GM11168 (cell line): ENCODE measurements around the gene CRNN.

Source experiments
- in situ Hi-C: fragments of 300-500 bp; cut with MboI; formaldehyde crosslinking; loops from one replicate; pipeline ENCODE4 v1.12.0; 2022; ENCODE audit warnings: low sequenced_read_pairs; ENCODE audit not compliant: unreplicated experiment

The CRNN gene

DNA sequence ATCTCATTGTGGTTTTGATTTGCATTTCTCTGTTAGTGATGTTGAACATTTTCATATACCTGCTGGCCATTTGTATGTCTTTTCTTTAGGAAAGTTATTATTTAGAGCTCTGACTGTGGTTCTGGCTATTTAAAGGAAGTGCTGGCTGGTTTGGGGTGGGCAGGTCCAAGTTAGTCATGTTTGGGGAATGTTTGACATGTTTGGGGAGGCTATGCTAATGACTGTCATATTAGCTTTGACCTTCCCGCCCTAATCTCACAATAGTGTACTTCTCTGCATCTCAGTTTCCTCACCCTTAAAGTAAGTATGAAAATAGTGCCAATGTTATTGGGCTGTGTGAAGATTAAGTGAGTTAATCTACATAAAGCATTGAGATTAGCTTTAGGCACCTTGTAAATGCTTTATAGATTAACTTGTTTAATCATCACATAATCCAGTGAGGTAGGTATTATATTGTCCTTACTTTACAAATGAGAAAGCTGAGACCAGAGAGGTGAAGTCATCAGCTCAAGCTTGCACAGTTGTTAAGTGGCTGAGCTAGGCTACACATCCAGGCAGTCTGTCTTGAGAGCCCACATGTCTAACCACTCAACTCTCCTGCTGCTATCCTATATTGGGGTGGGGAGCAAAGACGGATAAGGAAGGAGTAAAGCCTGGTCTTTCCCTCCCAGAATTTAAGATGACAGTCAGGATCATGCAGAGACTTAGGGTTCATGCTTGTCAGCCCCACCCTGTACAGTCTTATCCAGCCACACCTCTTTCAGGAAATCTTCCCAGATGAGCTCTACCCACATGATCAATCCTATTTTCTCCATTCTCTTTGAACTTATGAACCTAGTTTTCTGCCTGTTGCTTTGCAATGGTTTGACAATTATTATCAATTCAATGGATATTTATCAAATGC, 22.8 kb upstream of the CRNN start:
- in situ Hi-C loops: no loop called here

DNA sequence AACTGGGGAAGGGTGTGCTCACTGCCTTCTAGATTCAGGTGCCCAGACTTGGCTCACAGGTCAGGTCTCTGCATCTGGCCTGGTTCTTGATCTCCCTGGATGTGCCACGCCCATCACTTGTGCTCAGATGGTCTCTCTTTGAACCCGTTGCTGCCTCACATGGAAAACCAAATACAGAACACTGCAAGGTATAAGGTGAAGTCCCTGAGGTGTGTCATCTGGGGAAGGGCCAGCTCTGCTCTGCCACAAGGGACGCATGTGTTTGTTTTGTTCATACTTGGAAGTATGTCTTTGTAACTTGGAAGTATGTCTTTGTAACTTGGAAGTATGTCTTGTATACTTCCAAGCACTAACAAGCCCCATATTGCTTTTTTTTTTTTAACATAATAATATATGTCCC, 13.4 kb upstream of the CRNN start:
- in situ Hi-C loops: no loop called here

DNA sequence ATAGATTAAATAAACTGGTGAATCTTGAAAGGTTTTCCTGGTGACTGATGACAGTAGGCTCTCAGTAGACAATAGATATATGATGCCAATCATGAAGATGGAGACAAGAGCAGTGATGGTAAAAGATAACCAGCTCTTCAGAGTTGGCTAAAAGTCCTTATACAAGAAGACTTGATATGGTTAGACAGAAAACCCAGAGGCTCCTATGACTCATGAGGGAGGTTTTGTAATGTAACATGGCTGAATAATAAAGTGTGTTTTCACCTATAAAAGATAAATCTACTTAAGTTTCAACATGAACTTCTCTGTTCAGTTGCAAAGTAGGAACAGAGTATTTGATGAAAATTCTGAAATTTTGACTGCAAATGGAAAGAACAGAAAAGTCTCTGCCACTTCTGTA, 12.7 kb upstream of the CRNN start:
- in situ Hi-C loops: no loop called here

DNA sequence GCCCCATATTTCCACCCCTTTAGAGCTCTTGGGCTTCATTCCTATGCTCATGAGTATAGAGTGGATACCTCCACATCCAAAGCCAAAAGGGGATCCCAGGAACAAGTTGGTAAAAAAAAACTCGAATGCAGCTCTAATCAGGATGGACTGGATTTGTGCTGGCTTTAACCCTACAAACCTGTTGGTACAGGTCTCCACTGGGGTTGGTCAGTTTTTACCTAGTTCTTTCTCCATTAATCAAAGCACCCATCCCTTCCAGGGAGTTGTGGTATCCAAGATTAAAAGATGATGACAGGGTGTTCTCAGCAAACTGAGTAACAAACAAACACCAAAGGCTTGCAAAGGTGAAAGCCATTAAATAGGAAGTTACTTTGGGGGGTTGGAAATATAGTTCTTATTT, 5.9 kb upstream of the CRNN start:
- in situ Hi-C loops: no loop called here

DNA sequence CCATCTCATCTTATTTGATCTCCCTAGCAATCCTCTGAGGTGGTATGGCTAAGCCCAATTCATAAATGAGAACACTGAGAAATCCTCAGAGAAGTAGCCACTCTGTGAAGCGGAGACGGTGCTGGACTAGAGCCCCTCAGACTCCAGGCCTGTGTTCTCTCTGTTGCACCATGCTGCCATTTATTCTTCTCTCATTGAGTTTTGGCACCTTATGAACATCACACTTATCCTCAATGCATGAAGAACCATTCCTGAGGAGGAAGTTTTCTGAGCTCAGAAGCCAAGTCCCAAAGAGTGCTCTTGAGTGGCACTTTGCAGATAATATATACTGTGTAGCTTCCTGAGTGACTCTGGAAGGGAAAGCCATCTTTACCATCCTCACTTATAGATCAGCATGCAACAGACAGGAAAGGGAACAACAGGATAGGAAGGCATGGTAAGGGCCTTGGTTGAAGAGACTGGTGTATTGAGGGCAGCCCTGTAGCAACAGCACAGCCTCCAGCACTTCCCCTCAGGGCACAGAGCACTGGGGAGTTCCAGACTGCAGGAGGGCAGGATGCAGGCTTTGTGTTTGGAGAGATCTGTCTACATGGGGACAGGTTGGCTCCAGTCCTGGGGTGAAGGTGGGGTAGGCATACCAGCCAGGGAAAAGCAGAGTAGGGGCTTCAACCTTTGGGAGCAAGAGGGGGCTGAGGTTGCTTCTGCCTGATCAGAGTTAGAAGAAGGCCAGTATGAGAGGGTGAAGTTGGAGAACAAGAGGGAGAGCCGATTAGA, 1.6 kb upstream of the CRNN start:
- in situ Hi-C loops: no loop called here

DNA sequence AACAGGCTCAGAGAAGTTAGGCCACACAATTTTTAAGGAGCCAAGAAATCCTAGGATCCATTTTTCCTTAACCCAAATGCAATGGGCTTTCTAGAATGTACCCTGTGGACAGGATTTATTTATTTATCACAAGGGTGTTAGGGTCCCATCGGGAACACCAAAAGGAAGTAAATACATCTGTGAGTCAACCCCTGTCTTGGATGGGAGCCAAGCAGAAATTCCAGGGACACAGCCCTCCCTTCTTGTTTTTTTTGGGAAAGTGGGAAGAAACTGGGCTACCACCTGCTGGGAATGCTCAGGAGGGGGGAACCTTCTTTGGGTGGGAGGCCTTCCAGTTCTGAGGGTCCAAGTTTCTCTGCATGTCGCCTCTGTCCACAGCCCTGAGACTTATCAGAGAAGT, 1.3 kb downstream of the CRNN start:
- in situ Hi-C loops: no loop called here

DNA sequence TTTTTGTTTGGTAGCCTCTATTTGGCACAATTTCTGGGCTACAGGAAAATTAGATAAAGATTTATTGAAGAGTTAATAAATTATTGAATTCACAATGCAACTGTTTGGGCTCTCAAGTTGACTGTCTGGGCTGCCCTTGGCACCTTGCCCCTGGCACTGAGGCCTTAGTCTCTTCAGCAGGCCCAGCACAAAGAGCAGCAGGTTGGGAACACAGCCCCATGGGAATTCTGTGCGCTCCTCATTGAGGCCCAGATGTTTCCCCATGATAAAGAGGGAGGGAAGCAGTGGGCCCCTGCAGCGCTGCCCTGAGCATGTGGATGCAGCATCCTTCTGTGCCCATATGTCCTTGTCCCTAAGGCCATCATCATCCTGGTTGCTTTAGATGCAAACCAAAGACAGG, 2.9 kb downstream of the CRNN start:
- in situ Hi-C loops: no loop called here

DNA sequence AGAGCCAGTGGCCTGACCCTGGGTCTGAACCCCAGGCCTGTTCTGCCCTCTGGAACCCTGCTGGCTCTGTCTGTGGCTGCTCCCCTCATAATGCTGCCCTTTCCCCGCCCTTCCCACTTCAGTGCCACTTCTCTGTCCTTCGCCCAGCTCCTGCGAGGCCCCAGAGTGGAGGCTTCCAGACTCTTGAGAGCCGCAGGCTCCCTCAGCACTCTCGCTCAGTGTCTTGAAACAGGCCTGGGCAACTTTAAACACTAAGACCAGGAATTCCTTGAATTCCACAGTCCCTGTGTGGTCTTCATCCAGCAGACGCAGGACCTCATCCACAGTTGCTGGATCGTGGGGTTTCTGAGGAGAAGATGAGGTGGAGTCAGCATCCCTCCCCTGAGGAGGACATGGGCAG, 3.5 kb downstream of the CRNN start:
- in situ Hi-C loops: no loop called here

DNA sequence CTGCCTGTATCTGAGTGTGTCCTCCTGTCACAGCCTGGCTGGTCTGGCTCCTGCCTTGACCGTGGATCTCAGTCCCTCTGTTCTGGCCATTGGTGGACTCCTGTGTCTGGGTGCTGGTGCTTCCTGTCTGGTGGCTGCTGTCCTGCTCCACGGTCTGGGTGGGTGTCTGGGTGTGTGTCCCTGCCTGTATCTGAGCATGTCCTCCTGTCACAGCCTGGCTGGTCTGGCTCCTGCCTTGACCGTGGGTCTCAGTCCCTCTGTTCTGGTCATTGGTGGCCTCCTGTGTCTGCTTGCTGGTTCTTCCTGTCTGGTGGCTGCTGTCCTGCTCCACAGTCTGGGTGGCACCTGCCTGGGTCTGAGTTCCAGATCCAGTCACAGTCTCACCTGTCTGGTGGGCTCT, 4.0 kb downstream of the CRNN start:
- in situ Hi-C loops: no loop called here

DNA sequence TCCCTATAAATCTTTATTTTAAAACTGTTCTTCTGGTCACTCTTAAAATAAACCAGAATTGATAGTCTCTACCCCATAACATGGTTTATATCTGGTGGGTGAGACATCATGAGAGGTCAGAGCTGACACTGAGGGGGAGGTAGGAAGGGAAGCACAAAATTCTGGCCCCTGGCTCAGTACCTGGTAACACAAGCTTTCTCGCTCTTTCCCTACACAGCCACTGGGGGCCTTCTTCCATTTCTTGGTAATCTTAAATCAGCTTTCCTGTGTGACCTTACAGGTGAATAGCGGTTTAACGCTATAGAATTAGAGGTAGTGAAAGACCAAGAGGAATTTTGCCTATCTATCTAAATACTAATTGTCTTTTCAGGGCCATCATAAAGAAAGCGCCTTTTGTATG, 5.4 kb downstream of the CRNN start:
- in situ Hi-C loops: no loop called here

DNA sequence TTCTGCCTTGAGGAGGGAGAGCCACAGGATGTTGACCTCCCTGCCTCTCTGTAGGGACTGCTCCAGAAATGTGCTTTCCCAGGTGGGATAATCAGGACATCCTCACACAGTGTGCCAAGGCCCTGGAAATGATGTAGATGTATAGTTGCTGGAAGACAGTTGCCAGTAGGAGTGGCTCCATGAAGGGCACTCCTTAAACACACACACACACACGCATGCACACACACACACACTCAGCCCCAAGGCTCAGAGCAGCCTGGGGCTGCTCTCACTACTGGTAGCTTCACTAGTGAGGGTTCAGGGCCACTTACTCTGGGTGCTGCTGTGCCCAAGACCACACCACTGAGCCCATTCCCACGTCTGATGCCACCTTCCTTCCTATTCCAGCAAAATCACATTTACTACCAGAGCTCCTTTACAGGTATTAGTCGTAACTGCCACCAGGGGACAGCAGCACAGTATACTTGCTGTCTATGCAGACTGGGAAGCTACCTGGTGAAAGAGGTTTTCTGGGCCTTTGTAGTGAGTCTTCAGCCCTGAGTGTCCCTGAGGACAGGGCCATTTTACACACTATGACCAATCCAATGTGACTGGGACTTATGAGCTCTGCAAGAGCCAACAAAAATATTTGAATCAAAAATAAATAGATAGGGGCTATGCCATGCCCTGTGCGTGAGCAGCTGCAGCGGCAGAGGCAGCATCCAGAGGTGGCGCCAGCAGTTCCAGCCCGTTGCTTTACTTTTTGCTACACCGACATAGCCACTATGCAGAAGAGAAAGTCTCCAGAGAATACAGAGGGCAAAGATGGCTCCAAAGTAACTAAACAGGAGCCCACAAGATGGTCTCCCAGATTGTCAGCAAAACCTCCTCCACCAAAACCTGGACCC, 15.0 kb downstream of the CRNN start:
- in situ Hi-C loops: loop anchor here (5.0 kb wide), 1 partner anchor 48 kb away; no protein-coding TSS in a partner anchor

DNA sequence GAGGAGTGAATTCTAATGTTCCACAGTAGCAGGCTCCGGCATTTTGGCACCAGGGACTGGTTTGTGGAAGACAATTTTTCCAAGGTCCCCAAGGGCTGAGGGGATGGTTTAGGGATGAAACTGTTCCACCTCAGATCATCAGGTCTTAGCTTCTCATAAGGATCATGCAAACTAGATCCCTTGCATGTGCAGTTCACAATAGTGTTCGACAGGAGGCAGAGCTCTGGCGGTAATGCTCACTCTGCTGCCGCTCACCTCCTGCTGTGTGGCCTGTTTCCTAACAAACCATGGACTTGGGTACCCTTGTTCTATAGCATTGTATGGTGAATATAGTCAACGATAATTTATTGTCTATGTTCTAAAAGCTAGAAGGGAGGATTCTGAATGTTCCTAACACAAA, 16.6 kb downstream of the CRNN start:
- in situ Hi-C loops: loop anchor here (5.0 kb wide), 1 partner anchor 50 kb away; no protein-coding TSS in a partner anchor

DNA sequence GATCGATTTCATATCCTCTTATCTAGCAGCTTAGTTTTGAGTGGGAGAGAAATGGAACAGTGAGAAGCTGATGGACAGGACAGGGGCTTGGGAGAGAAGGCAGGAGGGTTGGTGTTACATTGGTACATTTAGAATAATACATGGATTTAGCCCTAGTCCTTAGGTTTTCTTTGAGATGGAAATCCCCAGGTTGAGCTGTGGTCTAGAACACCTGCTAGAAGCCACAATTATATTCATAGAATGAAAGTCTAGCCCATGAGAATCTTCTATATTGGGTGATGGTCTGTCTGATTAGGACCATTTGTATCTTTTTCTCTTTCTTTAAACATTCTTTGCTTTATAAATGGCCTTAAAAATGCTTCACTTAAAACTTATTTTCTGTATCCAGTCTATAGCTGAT, 19.9 kb downstream of the CRNN start:
- in situ Hi-C loops: no loop called here

DNA sequence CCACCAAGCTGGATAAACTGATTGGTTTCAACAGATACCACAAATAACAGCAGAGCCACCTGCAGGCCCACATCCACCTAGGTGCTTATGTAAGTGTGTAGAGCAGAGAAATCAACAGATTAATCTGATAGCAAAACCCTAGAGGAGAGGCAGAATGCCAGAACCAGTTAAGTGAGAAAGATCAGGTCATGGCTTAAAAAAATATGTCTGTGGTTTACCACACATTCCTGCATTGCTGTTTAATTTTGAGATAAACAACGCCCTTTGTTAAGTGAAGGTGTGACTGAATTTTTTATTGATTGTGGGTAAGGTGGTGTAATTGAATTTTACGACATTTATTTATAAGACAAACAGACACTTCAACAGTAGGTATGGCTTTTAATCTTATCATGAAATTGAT, 21.2 kb downstream of the CRNN start:
- in situ Hi-C loops: no loop called here

DNA sequence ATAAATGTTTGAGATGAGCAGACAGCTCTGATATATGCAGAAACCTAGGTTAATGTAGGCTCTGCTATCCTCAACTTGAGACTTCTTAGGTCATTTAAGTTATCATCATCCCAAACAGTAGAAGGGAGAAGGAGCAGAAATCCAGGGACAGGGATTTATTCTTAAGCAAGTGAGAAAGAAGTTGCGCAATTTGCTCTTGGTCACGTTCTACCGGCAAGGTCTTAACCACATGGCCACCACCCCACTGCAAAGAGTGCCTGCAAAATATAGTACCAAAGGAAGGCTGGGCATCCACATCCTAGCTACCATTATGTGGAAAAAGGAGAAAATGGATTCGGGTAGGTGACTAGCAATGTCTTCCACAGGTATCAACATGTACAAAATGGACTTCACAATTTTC, 25.2 kb downstream of the CRNN start:
- in situ Hi-C loops: no loop called here

DNA sequence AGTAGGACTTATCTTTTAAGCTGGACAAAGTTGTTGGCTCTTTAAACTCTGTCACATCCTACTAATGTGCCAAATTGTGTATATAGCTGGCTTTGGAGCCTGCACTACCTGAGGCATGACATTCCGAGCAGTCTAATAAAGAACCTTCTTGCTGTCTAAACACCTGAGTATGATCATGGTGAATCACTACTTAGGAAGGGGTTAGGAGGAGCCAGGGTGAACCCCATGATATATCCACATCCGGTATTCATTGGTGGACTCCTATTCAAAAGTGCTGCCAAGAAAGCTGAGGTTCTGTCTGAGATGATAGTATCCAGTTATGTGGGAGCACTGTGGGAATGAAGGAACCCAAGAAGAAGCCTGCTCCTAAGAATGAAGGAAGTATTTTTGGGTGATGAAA, 27.1 kb downstream of the CRNN start:
- in situ Hi-C loops: no loop called here

DNA sequence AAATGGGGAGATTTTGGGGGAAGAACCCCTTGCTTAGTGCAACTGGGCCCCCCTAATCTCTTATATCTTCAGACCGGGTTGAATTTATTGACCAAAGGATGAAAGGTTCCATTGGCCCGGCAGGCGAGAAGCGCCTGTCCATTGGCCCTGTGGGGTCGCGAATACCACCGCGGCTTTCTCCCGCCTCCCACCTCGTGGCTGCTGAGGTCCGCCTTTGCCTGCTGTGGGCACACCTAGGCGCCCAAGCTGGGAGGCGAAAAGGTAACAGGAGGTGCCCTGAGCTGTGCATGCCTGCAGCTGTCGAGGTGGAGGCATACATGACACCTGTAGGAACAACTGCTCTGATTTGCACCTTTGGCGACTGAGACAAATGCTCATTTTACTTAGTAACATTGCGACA, 33.1 kb downstream of the CRNN start:
- in situ Hi-C loops: no loop called here

DNA sequence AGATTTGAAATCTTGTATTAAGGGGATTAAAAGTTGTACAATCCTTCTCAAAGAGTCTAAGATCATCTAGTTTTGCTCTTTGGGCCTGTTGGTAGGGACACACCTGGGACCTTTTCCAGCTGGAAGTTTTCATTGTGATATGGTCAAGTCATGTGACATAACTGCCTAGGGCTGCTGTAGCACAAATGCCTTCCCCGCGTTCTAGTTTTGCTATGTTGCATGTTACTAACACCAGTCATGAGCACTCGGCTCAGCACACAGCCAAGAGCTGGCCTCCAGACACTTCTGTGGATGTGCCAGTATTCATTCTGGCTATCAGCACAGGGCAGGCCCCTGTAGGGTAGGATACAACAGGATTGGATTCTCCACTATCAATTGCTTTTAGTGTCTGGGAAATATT, 39.6 kb downstream of the CRNN start:
- in situ Hi-C loops: no loop called here

DNA sequence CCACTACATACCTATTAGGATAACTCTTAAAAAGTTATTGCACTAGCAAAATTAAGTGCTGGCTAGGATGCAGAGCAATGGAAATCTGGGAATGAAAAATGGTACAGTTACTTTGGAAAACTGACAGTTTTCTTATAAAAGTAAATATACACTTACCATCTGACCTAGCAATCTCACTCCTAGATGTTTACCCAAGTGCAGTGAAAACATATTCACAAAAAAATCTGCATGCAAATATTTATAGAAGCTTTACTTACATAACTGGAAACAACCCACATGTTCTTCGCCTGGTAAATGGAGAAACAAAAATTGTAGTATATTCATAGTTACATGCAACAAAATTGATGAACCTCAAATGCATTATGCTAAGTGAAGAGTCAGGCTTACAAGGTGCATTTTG, 41.4 kb downstream of the CRNN start:
- in situ Hi-C loops: no loop called here

DNA sequence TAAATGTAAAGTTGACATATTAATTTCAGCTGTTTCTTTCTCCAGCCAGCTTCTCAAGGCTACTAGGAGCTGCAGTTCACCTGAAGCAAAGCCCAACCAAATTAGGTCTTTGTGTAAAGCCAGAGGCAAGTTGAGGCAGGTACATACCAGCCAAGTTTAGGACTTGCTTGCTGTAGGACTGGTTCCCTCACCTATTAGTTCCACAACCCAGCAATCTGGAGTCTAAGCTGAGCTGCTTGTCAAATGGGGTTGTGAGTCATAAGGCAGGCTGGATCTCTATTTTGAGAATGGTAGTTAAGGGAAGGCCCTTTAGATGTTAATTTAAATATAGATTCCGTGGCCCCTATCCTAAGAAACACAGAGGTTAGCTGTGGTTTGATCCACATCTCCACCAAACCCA, 46.6 kb downstream of the CRNN start:
- in situ Hi-C loops: no loop called here

DNA sequence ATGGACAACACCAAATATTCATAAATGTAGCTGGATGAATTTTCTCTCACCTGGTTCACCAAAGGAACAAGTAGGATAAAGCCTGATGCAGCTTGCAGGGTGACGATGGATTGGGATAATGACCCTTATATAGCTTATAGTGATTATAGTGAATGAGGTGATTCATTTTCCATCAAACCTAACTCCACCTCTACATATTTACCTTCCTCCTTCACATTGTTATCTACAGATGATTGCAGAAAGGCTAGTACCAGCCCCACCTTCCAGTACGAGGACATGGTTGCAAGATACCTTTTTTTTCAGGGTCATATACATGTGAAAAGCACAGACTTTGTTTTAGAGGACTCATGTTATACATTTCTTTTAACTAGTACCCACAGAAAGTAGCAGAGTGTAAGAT, 54.2 kb downstream of the CRNN start, which contains the start of gene FLG2:
Gene FLG2 (minus strand): TSS at position 101 of the 400 bp plus-strand sequence. CDS start 1,122 bp downstream, outside the sequence.
- in situ Hi-C loops: no loop called here
